AG10803 (cell line): ENCODE measurements around the gene TSPAN4.

Source experiments
- DNase-seq: peaks from one replicate; pipeline ENCODE4 v3.0.0; 2010; ENCODE audit warnings: low read depth
- H3K4me3 ChIP-seq: 2 replicates; pipeline ENCODE4 v1.5.1; 2011; ENCODE audit warnings: mild to moderate bottlenecking, low read length, control low read depth
- CTCF ChIP-seq: conservative IDR thresholded peaks from 2 replicates; pipeline ENCODE4 v1.5.1; 2011; ENCODE audit warnings: mild to moderate bottlenecking, low read length, control low read depth, inconsistent platforms

The TSPAN4 gene

GRCh38 chr11:821512-822371 lies 20.9 kb upstream of the TSPAN4 start:
- TF ChIP-seq CTCF: no peak
- H3K4me3 ChIP-seq: peak overlapping the region; percentile 78
- no peak for DNase-seq

GRCh38 chr11:823441-824291 lies 19.0 kb upstream of the TSPAN4 start:
- H3K4me3 ChIP-seq: no peak overlapping the region
- TF ChIP-seq CTCF: no peak
- no peak for DNase-seq

- no peak overlapping the region for H3K4me3 ChIP-seq
- TF ChIP-seq CTCF: no peak
- DNase-seq: no peak
Observed at GRCh38 chr11:824292-824880, 18.3 kb upstream of the TSPAN4 start.

DNA sequence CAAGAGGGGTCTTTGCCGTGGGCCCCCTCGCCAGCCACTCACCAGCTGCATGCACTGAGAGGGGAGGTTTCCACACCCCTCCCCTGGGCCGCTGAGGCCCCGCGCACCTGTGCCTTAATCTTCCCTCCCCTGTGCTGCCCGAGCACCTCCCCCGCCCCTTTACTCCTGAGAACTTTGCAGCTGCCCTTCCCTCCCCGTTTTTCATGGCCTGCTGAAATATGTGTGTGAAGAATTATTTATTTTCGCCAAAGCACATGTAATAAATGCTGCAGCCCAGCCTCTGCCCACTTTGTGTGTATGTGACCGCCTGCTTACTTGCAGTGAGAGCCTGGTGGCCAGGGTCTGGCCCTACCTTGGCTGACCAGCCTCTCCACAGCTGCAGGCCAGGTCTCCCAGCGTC lies 17.7 kb upstream of the TSPAN4 start:
- TF ChIP-seq CTCF: no peak
- no peak overlapping the region for H3K4me3 ChIP-seq
- DNase-seq: no peak

DNA sequence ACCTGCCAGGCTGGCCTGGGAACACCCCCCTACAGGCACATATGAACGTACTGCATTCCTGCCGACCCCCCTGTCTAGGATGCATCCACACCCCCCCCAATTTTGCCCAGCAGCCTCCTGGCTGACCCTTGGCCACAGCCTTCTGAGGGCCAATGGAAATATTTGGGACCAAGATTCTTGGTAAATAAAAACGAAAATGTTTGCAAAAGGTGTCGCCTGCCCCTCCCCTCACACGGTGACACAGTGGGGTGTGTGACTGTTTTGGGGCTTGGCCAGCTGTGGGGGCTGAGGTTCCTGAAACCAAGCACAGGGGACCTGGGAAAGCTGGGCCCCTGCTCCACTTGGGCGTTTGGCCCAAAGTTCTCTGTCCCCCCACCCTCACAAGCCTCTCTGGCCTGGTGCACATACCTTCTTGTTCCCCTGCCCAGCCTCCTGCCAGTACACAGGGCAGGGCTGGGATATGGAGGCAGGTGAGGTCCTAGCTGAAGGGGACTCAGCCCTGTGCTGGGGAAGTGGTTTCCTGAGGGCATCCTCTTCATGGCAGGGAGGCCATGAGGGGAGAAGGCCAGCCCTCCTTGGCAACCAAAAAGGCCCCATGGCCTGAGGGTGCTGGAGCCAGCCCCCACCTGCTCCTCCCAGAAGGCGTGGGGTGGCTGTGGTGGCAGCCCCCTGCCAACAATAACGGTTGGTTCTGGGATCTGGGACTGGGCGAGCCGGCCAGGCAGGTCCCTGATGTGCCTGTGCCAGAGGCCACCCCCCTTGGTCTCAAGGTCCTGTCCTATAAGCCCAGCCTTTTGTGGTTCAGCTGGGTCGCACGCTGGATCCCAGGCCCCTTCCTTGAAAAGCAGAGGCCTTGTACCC lies 17.1 kb upstream of the TSPAN4 start:
- no peak overlapping the region for H3K4me3 ChIP-seq
- no peak for DNase-seq
- no peak for TF ChIP-seq CTCF

- TF ChIP-seq CTCF: no peak
- no peak overlapping the region for H3K4me3 ChIP-seq
- no peak for DNase-seq
Observed at GRCh38 chr11:826227-826621, 16.4 kb upstream of the TSPAN4 start.
